DOHH2 (cell line): ENCODE results near the gene SLC5A10.

Source experiments
- EZH2phosphoT487 ChIP-seq: fragments of 200-600 bp; sonication (generic); IDR thresholded peaks from 2 replicates; pipeline ENCODE4 v1.6.1; 2017; ENCODE audit warnings: borderline replicate concordance, mild to moderate bottlenecking, antibody characterized with exemption, low read length, moderate library complexity, mixed read lengths
- TF ChIP-seq, protein P1 (sequence below): fragments of 200-600 bp; sonication (generic); IDR thresholded peaks from one replicate; pipeline ENCODE4 v1.5.1; 2014; ENCODE audit warnings: antibody characterized with exemption, mild to moderate bottlenecking, low read depth, low read length; ENCODE audit not compliant: poor library complexity, severe bottlenecking

- TF ChIP-seq, protein P1, sequence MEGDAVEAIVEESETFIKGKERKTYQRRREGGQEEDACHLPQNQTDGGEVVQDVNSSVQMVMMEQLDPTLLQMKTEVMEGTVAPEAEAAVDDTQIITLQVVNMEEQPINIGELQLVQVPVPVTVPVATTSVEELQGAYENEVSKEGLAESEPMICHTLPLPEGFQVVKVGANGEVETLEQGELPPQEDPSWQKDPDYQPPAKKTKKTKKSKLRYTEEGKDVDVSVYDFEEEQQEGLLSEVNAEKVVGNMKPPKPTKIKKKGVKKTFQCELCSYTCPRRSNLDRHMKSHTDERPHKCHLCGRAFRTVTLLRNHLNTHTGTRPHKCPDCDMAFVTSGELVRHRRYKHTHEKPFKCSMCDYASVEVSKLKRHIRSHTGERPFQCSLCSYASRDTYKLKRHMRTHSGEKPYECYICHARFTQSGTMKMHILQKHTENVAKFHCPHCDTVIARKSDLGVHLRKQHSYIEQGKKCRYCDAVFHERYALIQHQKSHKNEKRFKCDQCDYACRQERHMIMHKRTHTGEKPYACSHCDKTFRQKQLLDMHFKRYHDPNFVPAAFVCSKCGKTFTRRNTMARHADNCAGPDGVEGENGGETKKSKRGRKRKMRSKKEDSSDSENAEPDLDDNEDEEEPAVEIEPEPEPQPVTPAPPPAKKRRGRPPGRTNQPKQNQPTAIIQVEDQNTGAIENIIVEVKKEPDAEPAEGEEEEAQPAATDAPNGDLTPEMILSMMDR = no peak
- TF ChIP-seq EZH2phosphoT487 = no peak
Measured at GRCh38 chr17:18974407-18975149, 22.6 kb downstream of the SLC5A10 start.
